Skin epidermis (tissue), 12 donors: ENCODE data around the gene RFPL2.
"Not testable (repeated sequence)": the region's sequence is repeated elsewhere in the genome, so short reads cannot be mapped to it uniquely, and the experiment has no call there.

Experiments used
- H3K27ac ChIP-seq, 21 experiments: fragments of 200-600 bp; sonication (generic) in 11 of 21; one replicate each; pipeline ENCODE4 v1.5.0; 2020; ENCODE audit warnings: mild to moderate bottlenecking in 3 of 21, inconsistent platforms in 2 of 21, moderate library complexity in 2 of 21
- H3K4me3 ChIP-seq, 7 experiments: fragments of 200-600 bp; sonication (generic) in 2 of 7; one replicate each; pipeline ENCODE4 v1.5.0; 2020; ENCODE audit warnings: inconsistent platforms in 2 of 7, mild to moderate bottlenecking in 2 of 7, moderate library complexity in 1 of 7

RFPL2 gene

GRCh38 chr22:32175683-32176644, 28.9 kb downstream of the RFPL2 start:
- no peak overlapping the region for H3K27ac ChIP-seq
- H3K4me3 ChIP-seq, result peak overlapping the region in 1 of 7 experiments; percentile 12

- no peak overlapping the region for H3K27ac ChIP-seq
These were observed 29.8 kb downstream of the RFPL2 start for GRCh38 chr22:32175115-32175514.

GRCh38 chr22:32165681-32166080, 39.2 kb downstream of the RFPL2 start:
- Histone ChIP-seq H3K27ac (no peak overlapping the region), H3K4me3 (no peak overlapping the region)

More at GRCh38 chr22:32175115-32175514, 29.8 kb downstream of the RFPL2 start:
- no peak overlapping the region for H3K4me3 ChIP-seq

GRCh38 chr22:32164075-32164860, 40.6 kb downstream of the RFPL2 start:
- Histone ChIP-seq H3K27ac (no peak overlapping the region), H3K4me3 (no peak overlapping the region)

DNA sequence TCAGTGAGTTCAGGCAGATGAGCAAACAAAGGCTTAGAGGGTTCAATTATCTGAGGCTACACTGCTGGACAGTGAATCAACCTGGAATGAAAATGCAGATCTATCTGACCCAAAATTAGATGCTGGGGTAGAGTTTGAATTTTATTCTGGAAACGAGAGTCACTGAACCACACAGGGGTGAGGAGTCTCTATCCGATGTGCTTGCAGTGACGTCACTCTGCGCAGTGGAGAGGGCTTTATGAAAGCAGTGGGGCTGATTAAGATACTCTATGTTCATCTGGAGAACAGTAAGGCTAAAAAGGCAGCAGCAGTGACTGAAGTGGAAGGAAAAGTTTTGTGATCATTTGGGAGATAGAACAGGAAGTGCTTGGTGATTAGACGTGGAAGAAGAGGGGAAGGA, 44.5 kb downstream of the RFPL2 start:
- H3K27ac ChIP-seq, H3K4me3 ChIP-seq: not testable (repeated sequence)

DNA sequence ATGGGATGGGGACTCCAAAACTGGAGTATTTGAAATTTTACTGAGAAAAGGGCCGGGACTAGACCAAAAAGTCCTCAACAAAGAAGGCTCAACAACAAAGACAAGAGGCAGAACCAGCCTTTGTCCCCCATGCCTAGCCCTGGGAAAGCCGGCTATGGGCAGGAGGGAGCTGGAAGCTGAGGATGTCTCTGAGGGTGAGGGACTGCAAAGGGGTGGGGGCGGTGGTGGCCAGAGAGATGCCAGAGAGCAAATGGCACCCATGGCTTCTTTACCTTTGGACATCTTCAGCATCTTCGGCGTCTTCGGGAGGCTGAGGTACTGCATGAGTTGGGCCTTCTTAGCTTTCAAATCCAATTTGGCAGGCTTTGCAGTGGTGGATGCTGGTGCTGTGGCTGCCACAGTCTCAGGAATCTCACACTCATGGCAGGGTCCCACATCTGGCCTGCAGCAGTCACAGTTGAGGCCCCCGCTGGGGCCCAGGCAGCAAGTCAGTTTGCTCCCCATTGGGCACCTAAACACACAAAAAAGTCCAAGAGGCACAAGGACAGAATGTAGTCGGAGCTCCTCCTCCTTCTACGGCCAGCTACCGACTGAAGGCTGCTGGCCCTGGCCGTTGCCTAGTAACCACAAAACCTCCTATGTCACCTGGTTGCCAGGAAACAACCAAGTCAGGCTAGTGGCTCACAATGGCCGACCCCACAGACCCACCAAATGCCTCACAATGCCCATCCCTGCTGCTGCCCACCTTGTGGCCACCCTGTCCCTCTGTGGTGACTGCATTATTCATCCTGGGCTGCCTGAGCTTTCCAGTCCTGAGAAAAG, 46.0 kb downstream of the RFPL2 start, which contains the start of gene C22orf42:
TSS of gene C22orf42 (minus strand) at position 592 of the 822 bp plus-strand sequence. CDS start at position 504, 88 bp downstream.
- Histone ChIP-seq H3K4me3 (no peak within 1 kb of the TSS), H3K27ac (no peak within 1 kb of the TSS)

GRCh38 chr22:32157632-32158031, 47.2 kb downstream of the RFPL2 start:
- H3K4me3 ChIP-seq, H3K27ac ChIP-seq: not testable (repeated sequence)

- H3K27ac ChIP-seq, H3K4me3 ChIP-seq: not testable (repeated sequence)
These were observed 50.1 kb downstream of the RFPL2 start for GRCh38 chr22:32154727-32155126.

DNA sequence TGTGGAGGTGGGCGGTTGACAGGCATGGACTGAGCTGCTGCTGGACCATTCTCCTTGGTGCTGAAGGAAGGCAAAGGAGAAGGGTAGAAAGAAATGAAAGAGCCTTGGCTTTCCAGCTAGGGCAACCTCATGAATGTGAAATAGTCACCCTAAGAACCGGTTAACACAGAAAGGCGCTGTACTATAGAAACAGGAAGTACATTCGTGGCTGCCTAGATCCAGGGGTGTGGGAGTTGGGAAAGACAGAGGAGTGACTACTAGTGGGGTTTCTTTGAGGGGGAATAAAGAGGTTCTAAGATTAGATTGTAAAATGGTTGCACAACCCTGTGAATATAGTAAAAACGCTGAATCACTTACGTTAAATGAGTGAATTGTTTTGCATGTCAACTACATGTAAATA, 53.2 kb downstream of the RFPL2 start:
- not testable (repeated sequence) for H3K4me3 ChIP-seq, H3K27ac ChIP-seq

DNA sequence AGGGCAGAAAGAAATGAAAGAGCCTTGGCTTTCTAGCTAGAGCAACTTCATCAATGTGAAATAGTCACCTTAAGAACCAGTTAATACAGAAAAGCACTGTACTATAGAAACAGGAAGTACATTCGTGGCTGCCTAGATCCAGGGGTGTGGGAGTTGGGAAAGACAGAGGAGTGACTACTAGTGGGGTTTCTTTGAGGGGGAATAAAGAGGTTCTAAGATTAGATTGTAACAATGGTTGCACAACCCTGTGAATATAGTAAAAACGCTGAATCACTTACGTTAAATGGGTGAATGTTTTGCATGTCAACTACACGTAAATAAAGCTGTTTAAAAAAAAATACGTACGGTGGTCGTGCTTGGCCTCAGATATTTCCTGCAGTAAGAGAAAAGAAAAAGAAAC, 54.2 kb downstream of the RFPL2 start:
- H3K27ac ChIP-seq, H3K4me3 ChIP-seq: not testable (repeated sequence)

DNA sequence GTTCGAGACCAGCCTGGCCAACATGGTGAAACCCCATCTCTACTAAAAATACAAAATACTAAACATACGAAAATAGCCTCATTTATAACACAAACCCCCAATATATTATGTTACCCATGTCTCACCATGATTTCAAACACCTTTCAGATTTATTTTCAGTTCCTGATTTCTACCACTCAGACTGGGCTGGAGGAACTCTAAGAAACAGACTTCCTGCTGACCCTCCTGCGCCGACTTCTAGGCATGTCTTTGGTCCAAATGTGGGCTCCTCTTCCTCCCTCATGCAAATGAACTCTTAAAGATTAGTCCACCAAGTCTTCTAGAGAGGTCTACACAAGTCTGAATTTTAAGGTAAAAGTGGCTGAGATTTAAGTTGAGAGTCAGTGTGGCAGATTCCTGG, 56.5 kb downstream of the RFPL2 start:
- H3K27ac ChIP-seq, H3K4me3 ChIP-seq: not testable (repeated sequence)

- H3K27ac ChIP-seq, H3K4me3 ChIP-seq: not testable (repeated sequence)
These were observed 57.7 kb downstream of the RFPL2 start for GRCh38 chr22:32147128-32147527.

GRCh38 chr22:32144496-32145274, 60.2 kb downstream of the RFPL2 start:
- H3K27ac ChIP-seq, result no peak overlapping the region
- H3K4me3 ChIP-seq, result no peak overlapping the region

DNA sequence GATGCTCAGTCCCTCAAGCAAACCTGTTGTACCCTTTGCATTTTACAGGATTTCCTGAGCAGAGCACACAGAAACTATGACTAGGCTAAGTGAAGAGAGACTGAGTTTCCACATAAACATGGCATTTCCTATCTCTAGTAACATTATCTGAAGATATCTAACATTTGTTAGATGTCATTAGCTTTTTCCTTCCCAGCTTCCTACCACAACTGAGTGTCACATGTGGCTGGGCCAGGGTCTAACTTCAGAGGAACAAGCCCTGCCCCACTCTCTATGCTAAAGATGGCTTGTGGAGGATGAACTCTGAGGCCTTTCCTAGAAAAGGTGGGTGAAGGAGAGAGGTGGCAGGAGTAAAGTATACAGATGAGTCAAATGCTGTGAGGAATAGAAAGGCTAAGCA, 62.3 kb downstream of the RFPL2 start:
- H3K4me3 ChIP-seq, result no peak overlapping the region
- H3K27ac ChIP-seq, result no peak overlapping the region

GRCh38 chr22:32140688-32141087, 64.2 kb downstream of the RFPL2 start:
- not testable (repeated sequence) for H3K27ac ChIP-seq, H3K4me3 ChIP-seq
